NCI-H510A treated with DMSO at 0.1 percent for 48 hours (cell line): ENCODE data around the gene USP11.
"Not testable (repeated sequence)": the region's sequence is repeated elsewhere in the genome, so short reads cannot be mapped to it uniquely, and the experiment has no call there.

ENCODE experiments used
- DNase-seq: peaks from one replicate; lab custom pipeline; 2025; lab: John Stamatoyannopoulos, UW

USP11 gene

DNA sequence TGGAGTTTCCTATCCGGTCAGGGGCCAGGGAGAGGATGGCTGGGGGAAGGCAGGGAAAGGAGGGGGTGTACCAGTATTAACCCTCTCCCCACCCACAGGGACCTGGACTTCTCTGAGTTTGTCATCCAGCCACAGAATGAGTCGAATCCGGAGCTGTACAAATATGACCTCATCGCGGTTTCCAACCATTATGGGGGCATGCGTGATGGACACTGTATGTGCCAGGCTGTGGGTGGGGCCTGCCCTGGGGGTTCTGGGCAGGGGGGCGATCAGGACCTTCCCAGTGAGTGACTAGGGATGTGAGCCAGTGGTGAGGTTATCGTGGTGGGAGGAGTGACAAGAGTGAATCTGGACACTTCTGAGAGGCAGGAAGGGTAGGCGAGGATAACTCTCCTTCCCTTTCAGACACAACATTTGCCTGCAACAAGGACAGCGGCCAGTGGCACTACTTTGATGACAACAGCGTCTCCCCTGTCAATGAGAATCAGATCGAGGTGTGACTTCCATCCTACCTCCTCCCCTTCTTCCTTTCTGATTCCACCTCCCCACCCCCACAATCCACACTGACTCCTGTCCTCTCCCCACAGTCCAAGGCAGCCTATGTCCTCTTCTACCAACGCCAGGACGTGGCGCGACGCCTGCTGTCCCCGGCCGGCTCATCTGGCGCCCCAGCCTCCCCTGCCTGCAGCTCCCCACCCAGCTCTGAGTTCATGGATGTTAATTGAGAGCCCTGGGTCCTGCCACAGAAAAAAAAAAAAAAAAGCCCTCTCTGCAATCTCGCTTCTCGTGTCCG, 14.6 kb downstream of the USP11 start:
- no peak for DNase-seq

- no peak for DNase-seq
These were observed 15.2 kb downstream of the USP11 start for GRCh38 chrX:47247999-47248320.

DNA sequence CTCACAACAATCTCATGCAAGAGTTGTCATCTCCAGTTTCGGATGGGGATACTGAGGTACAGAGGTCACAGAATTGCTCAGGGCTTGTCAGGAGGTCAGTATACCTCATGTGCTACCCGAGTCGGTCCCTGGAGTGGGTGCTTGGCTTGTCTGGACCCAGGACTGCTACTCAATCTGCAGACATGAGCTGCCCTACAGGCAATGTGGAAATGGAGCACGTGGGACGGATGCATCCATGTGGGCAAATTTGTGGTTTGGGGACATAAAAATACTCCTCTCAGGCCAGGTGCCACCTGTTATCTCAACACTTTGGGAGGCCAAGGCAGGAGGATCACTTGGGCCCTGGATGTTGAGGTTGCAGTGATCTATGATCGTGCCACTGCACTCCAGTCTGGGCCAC, 15.8 kb downstream of the USP11 start:
- no peak for DNase-seq

DNA sequence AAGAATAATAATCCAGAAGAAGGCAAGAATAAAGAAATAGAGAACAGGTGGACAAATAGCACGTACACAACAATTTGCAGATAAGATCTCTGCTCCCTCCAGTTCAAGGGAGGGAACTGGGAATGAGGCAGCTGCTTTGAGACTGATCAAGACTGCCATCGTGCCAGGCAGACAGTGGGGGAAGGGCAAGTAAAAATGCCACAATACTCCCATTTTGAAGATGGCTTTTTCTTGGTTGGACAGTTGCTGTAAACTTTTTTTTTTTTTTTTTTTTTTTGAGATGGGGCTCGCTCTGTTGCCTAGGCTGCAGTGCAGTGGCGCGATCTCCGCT, 17.2 kb downstream of the USP11 start:
- DNase-seq, result no peak

- not testable (repeated sequence) for DNase-seq
These were observed 24.8 kb downstream of the USP11 start for GRCh38 chrX:47257620-47258019.

GRCh38 chrX:47264483-47265173, 31.8 kb downstream of the USP11 start:
- no peak for DNase-seq

DNA sequence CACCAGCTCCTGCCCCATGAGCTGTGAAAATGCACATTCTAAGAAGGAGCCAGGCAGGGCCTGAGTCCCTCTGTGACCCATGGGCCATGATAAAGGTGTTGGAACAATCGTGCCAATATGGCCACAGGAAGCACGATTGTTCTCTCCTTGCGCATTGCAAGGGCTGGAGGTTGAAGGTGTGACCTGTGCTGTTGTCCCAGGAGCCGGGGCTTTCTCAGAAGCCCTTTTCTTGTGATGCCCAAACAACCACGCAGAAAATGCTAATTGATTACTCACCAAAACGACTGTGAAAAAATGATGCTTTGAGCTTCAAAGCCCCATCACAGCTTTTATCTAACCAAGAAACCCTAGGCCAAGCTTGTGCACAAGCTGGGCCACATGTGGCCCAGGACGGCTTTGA, 33.8 kb downstream of the USP11 start:
- no peak for DNase-seq

GRCh38 chrX:47272013-47272408, 39.2 kb downstream of the USP11 start:
- no peak for DNase-seq

DNA sequence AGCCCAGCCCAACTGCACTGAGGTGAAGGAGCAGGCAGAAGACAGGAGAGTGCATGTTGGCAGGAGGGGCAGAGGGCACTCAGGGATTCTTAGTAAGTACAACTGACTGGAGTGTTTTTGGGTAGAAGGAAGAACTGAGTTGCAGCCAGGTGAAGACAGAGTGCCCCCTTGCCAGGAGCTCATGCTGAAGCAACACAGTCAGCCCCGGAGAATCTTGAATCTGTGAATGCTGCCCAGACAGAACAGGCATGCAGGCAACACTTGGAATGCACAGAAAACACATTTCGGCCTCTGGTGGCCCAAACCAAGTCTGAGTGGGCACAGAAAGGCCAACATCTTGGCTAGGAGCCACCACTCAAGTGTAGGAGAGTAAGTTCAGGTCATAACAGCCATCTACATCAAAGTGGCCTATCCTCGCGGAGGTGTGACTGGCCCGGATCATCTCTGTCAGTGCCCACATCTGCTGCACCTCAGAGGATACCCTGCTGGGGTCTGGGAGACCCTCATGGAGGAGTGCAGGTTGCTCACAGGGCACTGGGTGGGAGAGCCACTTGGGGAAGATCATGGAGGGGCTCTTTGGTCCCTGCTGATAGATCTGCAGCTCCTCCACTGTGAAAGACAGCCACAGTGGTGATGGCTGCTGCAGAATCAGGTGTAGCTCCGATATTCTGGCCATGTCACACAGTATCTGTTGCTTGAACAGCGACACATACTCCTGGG, 40.4 kb downstream of the USP11 start:
- no peak for DNase-seq

DNA sequence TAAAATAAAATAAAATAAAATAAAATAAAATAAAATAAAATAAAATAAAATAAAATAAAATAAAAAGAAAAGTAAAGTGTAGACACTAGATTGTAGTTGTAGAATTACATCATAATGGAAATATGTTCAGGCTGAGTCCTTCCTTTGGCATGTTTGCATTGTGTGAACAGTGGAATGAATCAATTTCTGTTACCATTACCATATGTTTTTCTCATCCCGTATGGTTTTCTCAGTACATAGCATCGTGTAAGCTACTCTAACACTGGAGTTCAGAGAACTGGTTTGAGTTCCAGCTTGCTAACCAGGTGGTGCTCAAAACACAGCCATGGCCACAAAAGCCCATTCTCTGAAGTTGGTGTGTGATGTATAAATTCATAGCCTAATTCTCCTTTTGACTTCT, 45.9 kb downstream of the USP11 start:
- no peak for DNase-seq

GRCh38 chrX:47283015-47283771, 50.4 kb downstream of the USP11 start:
- peak; percentile 41 for DNase-seq

- DNase-seq, result not testable (repeated sequence)
These were observed 51.8 kb downstream of the USP11 start for GRCh38 chrX:47284616-47285015.

- no peak for DNase-seq
These were observed 53.1 kb downstream of the USP11 start for GRCh38 chrX:47285836-47286320.

DNA sequence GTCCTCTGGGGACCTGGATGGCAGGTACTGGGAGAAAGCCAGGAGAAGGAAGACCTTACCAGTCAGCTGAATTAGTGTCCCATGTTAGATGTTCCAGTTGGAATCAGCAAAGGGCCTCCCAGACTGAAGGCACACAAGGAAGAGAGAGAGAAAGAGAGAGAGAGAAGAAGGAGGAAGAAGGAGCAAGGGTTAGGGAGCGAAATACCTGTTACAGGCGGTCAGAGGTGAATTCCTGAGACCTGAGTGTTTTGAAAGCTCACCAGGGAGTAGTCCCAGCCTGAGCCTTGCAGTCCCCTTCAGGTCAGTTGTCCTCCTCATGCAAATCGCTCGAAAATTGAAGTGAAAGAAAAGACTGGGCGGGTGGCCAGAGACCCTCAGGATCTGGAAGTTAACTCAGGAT, 60.3 kb downstream of the USP11 start:
- DNase-seq, result no peak

GRCh38 chrX:47296766-47297365, 64.1 kb downstream of the USP11 start:
- no peak for DNase-seq

DNA sequence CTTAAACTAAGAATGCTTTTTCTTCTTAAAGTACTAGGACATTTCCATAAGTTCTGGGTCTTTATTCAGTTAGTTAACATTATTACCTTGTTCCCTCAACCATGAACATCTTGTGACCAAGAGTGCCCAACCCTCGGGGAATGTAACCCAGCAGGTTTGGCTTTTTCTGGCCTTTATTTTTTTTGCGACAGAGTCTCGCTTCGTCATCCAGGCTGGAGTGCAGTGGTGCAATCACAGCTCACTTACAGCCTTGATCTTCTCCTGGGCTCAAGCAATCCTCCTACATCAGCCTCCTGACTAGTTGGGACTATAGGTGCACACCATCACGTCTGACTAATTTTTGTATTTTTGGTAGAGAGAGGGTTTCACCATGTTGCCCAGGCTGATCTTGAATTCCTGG, 65.1 kb downstream of the USP11 start:
- no peak for DNase-seq
